ENCODE results near the gene SLIT3.

DNA sequence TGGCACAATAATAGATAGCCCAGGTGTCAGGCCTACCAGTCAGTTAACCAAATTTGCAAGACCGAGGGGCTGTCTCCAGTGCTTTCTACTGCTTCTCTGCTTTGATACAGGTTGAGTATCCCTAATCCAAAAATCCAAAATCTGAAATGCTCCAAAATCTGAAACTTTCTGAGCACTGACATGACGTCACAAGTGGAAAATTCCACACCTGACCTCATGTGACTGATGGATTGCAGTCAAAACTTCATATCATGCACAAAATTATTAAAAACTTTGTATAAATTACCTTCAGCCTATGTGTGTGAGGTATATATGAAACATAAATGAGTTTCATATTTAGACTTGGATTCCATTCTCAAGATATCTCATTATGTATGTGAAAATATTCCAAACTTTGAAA, 508.3 kb downstream of the SLIT3 start:
- TF ChIP-seq, protein P1, sequence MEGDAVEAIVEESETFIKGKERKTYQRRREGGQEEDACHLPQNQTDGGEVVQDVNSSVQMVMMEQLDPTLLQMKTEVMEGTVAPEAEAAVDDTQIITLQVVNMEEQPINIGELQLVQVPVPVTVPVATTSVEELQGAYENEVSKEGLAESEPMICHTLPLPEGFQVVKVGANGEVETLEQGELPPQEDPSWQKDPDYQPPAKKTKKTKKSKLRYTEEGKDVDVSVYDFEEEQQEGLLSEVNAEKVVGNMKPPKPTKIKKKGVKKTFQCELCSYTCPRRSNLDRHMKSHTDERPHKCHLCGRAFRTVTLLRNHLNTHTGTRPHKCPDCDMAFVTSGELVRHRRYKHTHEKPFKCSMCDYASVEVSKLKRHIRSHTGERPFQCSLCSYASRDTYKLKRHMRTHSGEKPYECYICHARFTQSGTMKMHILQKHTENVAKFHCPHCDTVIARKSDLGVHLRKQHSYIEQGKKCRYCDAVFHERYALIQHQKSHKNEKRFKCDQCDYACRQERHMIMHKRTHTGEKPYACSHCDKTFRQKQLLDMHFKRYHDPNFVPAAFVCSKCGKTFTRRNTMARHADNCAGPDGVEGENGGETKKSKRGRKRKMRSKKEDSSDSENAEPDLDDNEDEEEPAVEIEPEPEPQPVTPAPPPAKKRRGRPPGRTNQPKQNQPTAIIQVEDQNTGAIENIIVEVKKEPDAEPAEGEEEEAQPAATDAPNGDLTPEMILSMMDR (IDR thresholded peaks at IDR 0.05), result no peak
- no peak for TF ChIP-seq POLR2AphosphoS5 (IDR thresholded peaks at IDR 0.05)
- no peak for TF ChIP-seq POLR2A (IDR thresholded peaks at IDR 0.05)

All from suprapubic skin (tissue), 4 donors.